Peyer's patch (tissue), 4 donors: ENCODE results near the gene WFDC1.

Experiments used
- CTCF ChIP-seq, 6 experiments: fragments of 450-650 bp in 4 of 6; fragments of 200-600 bp in 2 of 6; sonication (generic) in 1 of 6; IDR thresholded peaks; one replicate each; pipeline ENCODE4 v1.5.1; 2017 to 2019; ENCODE audit warnings: antibody characterized with exemption in 6 of 6, mild to moderate bottlenecking in 3 of 6, moderate library complexity in 1 of 6
- POLR2A ChIP-seq, 2 donors: fragments of 450-650 bp; IDR thresholded peaks; one replicate each; pipeline ENCODE4 v1.5.1; 2017; ENCODE audit warnings: antibody characterized with exemption in 2 of 2, mild to moderate bottlenecking in 2 of 2, moderate library complexity in 2 of 2

GRCh38 chr16:84262939-84263338 is 31.7 kb upstream of the WFDC1 start:
- no peak for TF ChIP-seq CTCF (IDR thresholded peaks at IDR 0.05)
- no peak for TF ChIP-seq POLR2A (IDR thresholded peaks at IDR 0.05)
